HG03521 (cell line): ENCODE data around the gene NAGLU.
"Not testable (repeated sequence)": the region's sequence is repeated elsewhere in the genome, so short reads cannot be mapped to it uniquely, and the experiment has no call there.

Source experiments
- ATAC-seq: cut with Tn5 transposase; IDR thresholded peaks from one replicate; pipeline ENCODE4 v1.9.1; 2021; ENCODE audit warnings: mild to moderate bottlenecking, moderate library complexity; ENCODE audit not compliant: unreplicated experiment

NAGLU gene

DNA sequence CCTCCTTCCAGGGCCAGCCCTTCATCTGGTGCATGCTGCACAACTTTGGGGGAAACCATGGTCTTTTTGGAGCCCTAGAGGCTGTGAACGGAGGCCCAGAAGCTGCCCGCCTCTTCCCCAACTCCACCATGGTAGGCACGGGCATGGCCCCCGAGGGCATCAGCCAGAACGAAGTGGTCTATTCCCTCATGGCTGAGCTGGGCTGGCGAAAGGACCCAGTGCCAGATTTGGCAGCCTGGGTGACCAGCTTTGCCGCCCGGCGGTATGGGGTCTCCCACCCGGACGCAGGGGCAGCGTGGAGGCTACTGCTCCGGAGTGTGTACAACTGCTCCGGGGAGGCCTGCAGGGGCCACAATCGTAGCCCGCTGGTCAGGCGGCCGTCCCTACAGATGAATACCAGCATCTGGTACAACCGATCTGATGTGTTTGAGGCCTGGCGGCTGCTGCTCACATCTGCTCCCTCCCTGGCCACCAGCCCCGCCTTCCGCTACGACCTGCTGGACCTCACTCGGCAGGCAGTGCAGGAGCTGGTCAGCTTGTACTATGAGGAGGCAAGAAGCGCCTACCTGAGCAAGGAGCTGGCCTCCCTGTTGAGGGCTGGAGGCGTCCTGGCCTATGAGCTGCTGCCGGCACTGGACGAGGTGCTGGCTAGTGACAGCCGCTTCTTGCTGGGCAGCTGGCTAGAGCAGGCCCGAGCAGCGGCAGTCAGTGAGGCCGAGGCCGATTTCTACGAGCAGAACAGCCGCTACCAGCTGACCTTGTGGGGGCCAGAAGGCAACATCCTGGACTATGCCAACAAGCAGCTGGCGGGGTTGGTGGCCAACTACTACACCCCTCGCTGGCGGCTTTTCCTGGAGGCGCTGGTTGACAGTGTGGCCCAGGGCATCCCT lies 7.4 kb downstream of the NAGLU start:
- ATAC-seq: no peak

DNA sequence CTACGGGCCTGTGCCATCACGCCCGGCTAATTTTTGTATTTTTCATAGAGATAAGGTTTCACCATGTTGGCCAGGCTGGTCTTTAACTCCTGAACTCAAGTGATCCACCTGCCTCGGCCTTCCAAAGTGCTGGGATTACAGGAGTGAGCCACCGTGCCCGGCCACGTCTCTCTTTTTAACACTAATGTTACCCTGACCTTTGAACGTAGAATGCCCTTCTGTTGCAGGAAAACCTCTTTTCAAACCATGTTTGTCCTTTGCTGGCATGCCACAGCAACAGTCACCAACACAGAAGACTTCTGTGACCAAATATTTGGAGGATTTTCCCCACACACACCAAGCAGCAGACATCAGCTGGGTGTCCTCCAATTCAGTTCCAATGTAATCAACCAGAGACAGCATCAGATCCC lies 8.8 kb downstream of the NAGLU start:
- ATAC-seq: no peak

DNA sequence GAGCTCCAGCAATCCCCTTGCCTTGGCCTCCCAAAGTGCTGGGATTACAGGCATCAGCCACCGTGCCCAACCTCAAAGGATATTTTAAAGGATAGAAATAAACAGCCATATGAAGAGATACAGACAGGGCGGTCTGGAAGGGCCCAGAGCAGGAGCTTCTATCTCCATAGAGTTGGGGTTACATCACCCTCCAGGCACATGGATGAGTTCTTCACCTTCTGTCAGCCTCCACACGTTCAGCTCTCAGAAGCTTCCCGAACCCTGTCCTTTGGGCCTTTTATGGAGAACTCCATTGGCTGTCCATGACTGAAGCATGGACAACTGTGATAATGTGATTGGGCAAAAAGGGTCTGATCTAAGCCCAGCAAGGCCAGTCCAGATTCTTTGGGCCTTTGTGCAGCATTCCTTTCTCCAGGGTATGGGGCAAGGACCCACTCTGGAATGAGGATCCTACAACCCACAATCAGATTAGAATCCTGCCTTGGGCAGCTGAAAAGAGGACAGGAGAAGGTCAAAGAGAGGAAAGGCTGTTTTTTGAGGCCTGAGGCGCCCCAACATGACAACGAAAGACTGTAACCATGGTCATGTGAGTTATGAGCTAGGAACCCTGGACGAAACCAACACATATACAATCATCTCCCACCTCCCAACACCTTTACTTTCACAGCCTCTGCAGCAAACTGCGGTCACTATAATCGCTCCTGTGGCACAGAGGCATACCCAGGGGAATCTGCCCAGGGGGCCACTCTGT lies 9.9 kb downstream of the NAGLU start:
- ATAC-seq: not testable (repeated sequence)

DNA sequence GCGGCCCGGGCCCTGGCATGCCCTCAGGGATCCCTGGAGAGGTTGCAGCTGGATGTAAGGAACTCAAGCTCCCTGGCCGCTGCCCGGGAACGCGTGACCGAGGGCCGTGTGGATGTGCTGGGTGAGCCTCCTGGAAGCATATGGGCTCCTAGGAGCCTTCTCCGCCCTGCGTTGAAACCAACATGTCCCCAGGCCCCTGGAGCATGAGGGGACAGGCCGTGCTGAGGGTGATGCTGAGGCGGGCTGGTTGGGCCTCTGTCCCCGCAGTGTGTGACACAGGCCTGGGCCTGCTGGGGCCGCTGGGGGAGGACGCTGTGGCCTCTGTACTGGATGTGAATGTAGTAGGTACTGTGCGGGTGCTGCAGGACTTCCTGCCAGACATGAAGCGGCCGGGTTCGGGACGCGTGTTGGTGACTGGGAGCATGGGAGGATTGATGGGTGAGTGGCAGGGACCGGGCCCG lies 11.0 kb downstream of the NAGLU start:
- no peak for ATAC-seq

DNA sequence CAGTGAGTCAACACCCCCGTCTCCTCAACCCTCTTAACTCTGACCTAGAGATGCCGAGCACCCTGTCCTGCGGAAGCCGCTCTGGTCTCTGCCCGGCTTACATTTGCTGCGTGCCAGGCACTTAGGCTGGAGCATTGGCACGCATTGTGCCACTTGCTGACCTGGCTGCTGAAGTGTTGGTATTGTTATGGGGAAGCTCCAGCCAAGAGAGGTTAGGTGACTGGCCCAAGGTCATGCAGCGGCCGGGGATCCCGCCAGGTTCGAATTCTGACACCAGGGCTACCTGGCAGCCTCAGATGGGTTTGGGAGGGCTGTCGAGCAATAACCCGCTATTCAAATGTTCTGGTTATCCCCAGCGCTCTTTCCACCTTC lies 11.6 kb downstream of the NAGLU start:
- no peak for ATAC-seq

DNA sequence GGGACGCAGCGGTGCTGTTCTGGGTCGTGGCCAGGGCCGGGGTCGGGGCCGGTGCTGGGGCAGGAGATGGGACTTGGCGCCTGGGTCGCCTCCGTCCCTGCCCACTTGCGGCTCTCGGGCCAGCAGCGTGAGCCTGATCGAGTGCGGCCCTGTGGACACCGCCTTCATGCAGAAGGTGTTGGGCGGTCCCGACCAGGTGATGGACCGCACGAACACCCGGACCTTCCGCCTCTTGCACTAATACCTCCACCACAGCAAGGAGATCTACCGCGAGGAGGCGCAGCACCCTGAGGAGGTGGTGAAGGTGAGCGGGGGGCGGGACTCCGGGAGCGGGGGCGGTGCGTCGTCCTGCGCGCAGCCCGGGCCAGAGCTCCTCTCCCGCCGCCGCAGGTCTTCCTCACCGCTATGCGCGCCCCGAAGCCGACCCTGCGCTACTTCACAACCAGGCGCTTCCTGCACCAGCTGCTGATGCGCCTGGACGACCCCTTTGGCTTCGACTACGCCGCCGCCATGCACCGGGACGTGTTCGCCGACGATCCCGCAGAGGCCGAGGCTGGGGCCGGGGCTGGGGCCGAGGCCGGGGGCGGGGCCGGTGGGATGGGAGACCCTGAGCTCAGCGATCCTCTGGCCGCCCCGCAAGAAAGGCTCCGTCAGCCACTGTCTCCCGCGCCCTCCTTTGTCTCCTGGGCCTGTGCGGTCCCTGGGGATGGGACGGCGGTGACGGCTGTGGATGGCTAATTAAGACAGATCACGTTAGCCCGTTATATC lies 12.2 kb downstream of the NAGLU start:
- peak; percentile 51 for ATAC-seq

DNA sequence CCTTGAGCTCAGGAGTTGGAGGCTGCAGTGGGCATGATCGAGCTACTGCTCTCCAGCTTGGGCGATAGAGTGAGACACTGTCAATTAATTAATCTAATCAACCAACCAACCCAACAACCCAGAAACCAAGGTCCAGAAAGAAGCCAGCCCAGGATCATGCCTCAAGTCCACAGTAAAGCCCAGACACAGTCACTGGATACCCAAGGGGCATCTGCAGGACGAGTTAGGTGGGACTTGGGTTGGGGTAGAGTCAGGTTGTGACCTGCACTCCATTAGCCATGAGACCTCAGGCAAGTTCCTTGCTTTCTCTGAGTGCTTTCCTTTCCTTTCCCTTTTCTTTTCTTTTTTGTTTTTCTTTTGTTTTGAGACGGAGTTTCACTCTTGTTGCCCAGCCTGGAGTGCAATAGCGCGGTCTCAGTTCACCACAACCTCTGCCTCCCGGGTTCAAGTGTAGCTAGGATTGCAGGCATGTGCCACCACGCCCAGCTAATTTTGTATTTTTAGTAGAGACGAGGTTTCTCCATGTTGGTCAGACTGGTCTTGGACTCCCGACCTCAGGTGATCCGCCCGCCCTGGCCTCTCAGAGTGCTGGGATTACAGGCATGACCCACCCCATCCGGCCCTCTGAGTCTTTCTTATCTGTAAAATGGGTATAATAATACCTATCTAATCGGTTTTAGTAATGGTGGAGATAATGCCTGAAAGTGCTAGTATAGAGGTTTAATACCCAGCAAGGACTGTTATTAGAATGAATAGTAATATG lies 13.1 kb downstream of the NAGLU start:
- no peak for ATAC-seq

DNA sequence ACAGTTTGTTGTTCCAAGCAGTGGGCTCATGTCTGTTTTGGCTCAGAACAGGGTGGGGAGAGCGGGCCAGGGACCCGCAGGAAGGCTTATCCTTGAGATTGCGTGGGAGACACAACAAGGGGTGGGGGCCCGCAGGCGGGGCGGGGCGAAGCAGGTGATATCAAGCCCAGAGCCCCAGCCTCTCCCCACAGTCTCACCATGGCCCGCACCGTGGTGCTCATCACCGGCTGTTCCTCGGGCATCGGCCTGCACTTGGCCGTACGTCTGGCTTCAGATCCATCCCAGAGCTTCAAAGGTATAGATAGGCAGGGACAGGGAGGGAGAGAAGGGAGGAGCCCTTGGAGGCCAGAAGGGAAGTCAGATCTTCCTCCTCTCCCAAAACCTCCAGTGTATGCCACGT lies 16.7 kb downstream of the NAGLU start, which contains the start of gene HSD17B1:
Gene HSD17B1, plus strand, starts transcription at position 188 of the 400 bp plus-strand sequence. Its CDS starts 11 bp downstream, at position 199.
- ATAC-seq: not testable (repeated sequence)

DNA sequence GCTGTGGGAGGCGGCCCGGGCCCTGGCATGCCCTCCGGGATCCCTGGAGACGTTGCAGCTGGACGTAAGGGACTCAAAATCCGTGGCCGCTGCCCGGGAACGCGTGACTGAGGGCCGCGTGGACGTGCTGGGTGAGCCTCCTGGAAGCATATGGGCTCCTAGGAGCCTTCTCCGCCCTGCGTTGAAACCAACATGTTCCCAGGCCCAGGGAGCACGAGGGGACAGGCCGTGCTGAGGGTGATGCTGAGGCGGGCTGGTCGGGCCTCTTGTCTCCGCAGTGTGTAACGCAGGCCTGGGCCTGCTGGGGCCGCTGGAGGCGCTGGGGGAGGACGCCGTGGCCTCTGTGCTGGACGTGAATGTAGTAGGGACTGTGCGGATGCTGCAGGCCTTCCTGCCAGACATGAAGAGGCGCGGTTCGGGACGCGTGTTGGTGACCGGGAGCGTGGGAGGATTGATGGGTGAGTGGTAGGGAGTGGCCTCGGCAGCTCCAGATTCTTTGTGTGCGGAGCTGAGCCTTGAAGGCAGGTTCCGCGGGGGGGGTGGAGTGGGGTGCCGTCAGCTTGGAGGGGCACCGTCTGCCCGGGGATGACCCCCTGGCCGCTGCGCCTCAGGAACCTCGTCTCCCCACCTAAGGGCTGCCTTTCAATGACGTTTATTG lies 17.2 kb downstream of the NAGLU start:
- no peak for ATAC-seq

DNA sequence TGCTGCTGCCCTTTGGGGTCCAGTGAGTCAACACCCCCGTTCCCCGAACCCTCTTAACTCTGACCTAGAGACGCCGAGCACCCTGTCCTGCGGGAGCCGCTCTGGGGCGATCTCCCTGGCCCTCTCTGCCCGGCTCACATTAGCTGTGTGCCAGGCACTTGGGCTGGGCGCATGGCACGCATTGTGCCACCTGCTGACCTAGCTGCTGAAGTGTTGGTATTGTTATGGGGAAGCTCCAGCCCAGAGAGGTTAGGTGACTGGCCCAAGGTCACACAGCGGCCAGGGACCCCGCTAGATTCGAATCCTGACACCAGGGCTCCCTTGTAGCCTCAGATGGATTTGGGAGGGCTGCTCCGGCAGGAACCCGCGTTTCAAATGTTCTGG lies 17.8 kb downstream of the NAGLU start:
- ATAC-seq: no peak

DNA sequence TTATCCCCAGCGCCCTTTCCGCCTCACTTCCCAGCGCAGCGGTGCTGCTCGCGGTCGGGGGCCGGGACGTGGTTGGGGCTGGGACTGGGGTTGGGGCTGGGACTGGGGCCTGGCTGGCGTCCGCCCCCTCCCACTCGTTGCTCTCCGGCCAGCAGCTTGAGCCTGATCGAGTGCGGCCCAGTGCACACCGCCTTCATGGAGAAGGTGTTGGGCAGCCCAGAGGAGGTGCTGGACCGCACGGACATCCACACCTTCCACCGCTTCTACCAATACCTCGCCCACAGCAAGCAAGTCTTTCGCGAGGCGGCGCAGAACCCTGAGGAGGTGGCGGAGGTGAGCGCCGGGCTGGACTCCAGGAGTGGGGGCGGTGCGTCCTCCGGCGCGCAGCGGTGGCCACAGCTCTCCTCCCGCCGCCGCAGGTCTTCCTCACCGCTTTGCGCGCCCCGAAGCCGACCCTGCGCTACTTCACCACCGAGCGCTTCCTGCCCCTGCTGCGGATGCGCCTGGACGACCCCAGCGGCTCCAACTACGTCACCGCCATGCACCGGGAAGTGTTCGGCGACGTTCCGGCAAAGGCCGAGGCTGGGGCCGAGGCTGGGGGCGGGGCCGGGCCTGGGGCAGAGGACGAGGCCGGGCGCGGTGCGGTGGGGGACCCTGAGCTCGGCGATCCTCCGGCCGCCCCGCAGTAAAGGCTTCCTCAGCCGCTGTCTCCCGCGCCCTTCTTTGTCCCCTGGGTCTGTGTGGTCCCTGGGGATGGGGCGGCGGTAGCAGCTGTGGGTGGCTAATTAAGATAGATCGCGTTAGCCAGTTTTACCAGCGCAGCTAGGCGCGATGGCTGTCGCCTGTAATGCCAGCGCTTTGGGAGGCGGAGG lies 18.4 kb downstream of the NAGLU start:
- peak; percentile 74 for ATAC-seq

DNA sequence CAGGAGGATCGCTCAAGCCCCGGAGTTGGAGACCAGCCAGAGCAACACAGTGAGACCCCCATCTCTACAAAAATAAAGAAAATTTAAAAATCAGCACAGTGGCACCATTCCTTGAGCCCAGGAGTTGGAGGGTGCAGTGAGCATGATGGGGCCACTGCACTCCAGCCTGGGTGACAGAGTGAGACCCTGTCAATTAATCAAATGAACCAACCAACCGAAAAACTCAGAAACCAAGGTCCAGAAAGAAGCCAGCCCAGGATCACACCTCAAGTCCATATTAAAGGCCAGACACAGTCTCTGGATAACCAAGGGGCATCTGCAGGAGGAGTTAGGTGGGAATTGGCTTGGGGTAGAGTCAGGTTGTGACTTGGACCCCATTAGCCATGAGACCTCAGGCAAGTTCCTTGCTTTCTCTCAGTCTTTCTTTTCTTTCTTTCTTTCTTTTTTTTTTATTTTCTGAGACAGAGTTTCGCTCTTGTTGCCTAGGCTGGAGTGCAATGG lies 19.1 kb downstream of the NAGLU start:
- ATAC-seq: no peak

DNA sequence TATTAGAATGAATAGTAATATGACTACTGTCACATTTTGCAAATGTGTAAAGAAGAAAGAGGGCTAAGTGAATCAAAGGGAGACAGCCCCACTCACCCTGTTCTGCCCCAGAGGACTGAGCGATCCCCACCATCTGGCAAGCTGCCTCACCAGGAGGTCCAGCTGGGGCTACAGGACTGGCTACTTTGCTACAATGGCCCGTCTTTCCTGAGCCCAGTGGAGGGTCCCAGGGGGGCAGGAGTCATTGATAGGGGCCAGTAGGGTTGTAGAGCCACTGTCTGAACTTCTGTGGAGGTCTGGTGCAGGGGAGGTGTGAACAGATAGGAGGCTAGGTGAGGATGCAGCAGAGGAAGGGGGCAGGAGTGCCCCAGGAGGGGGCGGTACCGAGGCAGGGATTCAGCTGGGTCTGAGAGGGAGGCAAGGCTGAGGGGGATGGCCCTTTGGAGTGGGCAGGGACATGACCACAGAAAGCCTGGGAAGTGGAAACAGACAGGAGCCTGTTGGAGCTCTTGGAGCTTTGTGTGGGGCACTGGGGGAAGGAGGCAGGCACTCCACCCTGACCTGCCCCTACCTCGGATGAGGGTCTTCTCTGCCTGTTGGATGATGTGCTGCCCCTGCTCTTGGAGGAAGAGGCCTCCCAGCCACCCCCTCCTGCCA lies 20.0 kb downstream of the NAGLU start:
- ATAC-seq: not testable (repeated sequence)

DNA sequence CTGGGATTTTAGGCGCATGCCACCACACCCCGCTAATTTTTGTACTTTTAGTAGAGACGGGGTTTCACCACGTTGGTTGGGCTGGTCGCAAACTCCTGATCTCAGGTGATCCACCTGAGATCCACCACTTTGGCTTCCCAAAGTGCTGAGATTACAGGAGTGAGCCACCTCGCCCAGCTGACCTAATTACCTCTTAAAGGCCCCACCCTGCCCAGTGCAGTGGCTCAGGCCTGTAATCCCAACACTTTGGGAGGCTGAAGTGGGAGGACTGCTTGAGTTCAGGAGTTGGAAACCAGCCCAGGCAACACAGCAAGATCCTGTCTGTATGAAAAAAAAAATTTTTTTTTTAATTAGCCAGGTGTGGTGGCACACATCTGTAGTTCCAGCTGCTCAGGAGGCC lies 23.0 kb downstream of the NAGLU start:
- no peak for ATAC-seq

DNA sequence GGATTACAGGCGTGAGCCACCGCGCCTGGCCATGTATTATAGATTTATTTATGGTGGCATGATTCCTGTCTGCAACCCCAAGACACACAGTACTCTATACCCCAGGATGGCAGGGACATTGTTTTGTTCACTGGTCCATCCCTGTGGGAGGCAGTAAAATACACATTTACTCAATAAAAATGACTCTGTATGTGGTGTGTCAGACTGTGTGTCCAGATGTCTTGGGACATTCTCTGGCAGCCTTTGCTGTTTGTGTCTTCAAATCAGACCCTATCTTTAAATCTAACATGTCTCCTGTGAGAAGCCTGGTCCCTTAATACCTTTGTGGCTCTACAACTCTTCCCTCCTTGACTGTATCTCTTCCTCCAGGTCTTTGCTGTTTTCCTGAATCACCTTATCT lies 24.2 kb downstream of the NAGLU start:
- no peak for ATAC-seq

DNA sequence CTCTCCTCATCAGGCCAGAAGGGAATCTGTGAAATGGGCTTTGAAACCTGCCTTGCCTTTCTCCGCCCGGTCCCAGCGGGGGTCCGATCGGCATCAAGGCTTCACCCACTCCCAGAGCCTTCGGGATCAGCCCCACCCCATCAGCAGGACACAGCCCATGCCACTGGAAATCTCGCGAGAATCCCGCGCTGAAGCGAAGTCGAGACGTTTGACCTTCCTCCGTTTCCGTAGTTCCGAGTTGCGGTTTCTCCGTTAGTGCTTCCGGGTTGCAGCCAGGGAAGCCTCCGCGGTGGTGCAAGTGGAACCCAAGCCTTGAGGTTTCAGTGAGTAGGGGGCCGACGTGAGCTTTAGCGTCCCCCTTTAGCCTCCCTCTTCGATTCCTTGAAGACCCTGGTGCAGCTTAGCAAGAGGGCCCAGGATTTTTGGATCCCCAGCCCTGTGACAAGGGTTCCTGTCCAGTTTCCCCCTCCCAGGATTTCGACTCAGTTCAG lies 25.9 kb downstream of the NAGLU start, which contains the start of gene COASY:
Gene COASY, plus strand, starts transcription at position 252 of the 491 bp plus-strand sequence. CDS start 475 bp downstream, outside the sequence.
- no peak for ATAC-seq

DNA sequence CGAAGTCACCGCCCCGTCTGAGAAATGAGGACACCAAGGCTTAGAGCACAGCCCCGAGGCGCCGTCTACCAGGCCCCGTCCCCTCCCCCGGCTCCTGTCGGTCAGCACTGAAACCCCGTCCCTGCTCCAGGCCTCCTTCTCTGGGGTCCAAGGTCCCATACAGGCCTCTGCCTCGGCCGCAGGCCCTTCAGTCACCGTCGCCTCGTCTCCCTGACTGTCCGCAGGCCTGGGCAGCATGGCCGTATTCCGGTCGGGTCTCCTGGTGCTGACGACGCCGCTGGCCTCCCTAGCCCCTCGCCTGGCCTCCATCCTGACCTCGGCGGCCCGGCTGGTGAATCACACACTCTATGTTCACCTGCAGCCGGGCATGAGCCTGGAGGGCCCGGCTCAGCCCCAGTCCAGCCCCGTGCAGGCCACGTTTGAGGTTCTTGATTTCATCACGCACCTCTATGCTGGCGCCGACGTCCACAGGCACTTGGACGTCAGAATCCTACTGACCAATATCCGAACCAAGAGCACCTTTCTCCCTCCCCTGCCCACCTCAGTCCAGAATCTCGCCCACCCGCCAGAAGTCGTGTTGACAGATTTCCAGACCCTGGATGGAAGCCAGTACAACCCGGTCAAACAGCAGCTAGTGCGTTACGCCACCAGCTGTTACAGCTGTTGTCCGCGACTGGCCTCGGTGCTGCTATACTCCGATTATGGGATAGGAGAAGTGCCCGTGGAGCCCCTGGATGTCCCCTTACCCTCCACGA lies 26.5 kb downstream of the NAGLU start:
- ATAC-seq: no peak
